Gastroesophageal sphincter (tissue), 4 donors: ENCODE measurements around the gene BRD1. TPM values are rescaled to one million over a fixed set of nuclear protein-coding genes. Genes with fewer than 3 reads are reported as not detected.

ENCODE experiments used
- ATAC-seq: fragments of 150-250 bp; one replicate; pipeline ENCODE4 v1.9.1; 2016; ENCODE audit warnings: mild to moderate bottlenecking, moderate library complexity
- H3K27ac ChIP-seq, 4 donors: fragments of 200-600 bp; sonication (generic) in 3 of 4; 1 replicate in 3 of 4; 2 replicates in 1 of 4; pipeline ENCODE4 v1.5.1; 2016 to 2019
- H3K27me3 ChIP-seq: fragments of 200-600 bp; sonication (generic); one replicate; pipeline ENCODE4 v1.5.1; 2019
- H3K36me3 ChIP-seq, 2 donors: fragments of 200-600 bp; sonication (generic); one replicate each; pipeline ENCODE4 v1.5.1; 2019; ENCODE audit warnings: control low read depth in 1 of 2
- H3K4me1 ChIP-seq, 3 donors: fragments of 200-600 bp; sonication (generic); 1 replicate in 2 of 3; 2 replicates in 1 of 3; pipeline ENCODE4 v1.5.1; 2016 to 2019; ENCODE audit warnings: control low read depth in 2 of 3
- H3K4me3 ChIP-seq, 2 donors: fragments of 200-600 bp; sonication (generic); one replicate each; pipeline ENCODE4 v1.5.1; 2019; ENCODE audit warnings: mild to moderate bottlenecking in 1 of 2, moderate library complexity in 1 of 2
- H3K9me3 ChIP-seq, 3 donors: fragments of 200-600 bp; sonication (generic); one replicate each; pipeline ENCODE4 v1.5.1; 2017 to 2019; ENCODE audit warnings: control low read depth in 2 of 3
- CTCF ChIP-seq, 4 experiments: fragments of 200-600 bp in 2 of 4; fragments of 450-650 bp in 2 of 4; sonication (generic) in 1 of 4; IDR thresholded peaks; one replicate each; pipeline ENCODE4 v1.5.1; 2017 to 2019; ENCODE audit warnings: antibody characterized with exemption in 4 of 4, mild to moderate bottlenecking in 2 of 4, moderate library complexity in 2 of 4
- EP300 ChIP-seq: sonication (generic); formaldehyde crosslinking; IDR thresholded peaks from one replicate; pipeline ENCODE4 v1.6.1; 2017; ENCODE audit warnings: antibody characterized with exemption, mild to moderate bottlenecking
- POLR2A ChIP-seq, 2 donors: fragments of 450-650 bp; IDR thresholded peaks; one replicate each; pipeline ENCODE4 v1.6.1; 2017; ENCODE audit warnings: antibody characterized with exemption in 2 of 2, mild to moderate bottlenecking in 2 of 2, moderate library complexity in 1 of 2
- POLR2AphosphoS5 ChIP-seq: sonication (generic); formaldehyde crosslinking; IDR thresholded peaks from one replicate; pipeline ENCODE4 v1.6.1; 2017; ENCODE audit warnings: antibody characterized with exemption
- WGBS, 2 donors: methylation state at CpG; one replicate each; pipeline ENCODE4 v1.1.5; 2018; ENCODE audit warnings: low coverage in 1 of 2; 5-methylcytosine and 5-hydroxymethylcytosine counted together
- total RNA-seq, 4 donors: library from RNA; depleted of rRNA; stranded (reverse); fragments of >200 nt; gene quantifications; one replicate each; pipeline ENCODE4 v1.1.0, GENCODE V29; 2016

Gene BRD1
- total RNA-seq, 4 donors from 2014 or later: 36.0 to 66.0 (median 45.5) TPM

- Histone ChIP-seq H3K4me1 (peaks cover 0 to 7% (median 0%) of the 10 kb centered on the region in 3 donors), H3K9me3 (no peaks in the 10 kb centered on the region), H3K36me3 (no peaks in the 10 kb centered on the region), H3K4me3 (no peak overlapping the region), H3K27ac (no peak overlapping the region), H3K27me3 (peaks cover 92% of the 10 kb centered on the region)
- WGBS, 2 donors: 80 to 83% methylated on average over 1 to 6 of the region's 10 CpGs
- ATAC-seq: no peak
- no peak for TF ChIP-seq EP300
- no peak for TF ChIP-seq POLR2A (IDR thresholded peaks at IDR 0.05)
- no peak for TF ChIP-seq CTCF (IDR thresholded peaks at IDR 0.05)
- TF ChIP-seq POLR2AphosphoS5: no peak
Observed at GRCh38 chr22:49726022-49726681, 101.5 kb downstream of the BRD1 start.

DNA sequence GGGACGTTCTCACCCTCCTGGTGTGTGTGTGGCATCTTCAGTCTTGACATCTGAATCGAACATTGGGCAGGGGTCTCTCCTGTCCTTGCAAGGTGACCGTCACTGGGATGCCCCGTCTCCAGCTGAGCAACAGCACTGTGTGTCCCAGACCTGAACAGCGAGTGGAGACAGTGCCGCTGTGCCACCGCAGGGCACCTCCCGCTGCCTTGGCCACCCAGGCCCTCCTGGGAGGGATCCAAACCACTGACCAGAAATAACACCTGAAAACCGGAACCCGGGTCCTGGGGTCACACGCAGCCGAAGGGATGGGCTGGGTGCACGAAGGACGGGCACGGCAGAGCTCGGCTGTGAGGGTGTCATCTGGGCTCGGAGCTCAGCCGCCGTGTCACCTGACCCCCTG is 102.2 kb downstream of the BRD1 start:
- Histone ChIP-seq H3K27me3 (peaks cover 91% of the 10 kb centered on the region), H3K36me3 (no peaks in the 10 kb centered on the region), H3K4me1 (peaks cover 0 to 7% (median 0%) of the 10 kb centered on the region in 3 donors), H3K9me3 (no peaks in the 10 kb centered on the region), H3K27ac (no peak overlapping the region), H3K4me3 (no peak overlapping the region)
- no peak for ATAC-seq
- TF ChIP-seq EP300 (no peak), CTCF (IDR thresholded peaks at IDR 0.05) (no peak), POLR2AphosphoS5 (no peak), POLR2A (IDR thresholded peaks at IDR 0.05) (no peak)
- WGBS, 2 donors: no CpG with 5 or more reads among the region's 19 CpGs

DNA sequence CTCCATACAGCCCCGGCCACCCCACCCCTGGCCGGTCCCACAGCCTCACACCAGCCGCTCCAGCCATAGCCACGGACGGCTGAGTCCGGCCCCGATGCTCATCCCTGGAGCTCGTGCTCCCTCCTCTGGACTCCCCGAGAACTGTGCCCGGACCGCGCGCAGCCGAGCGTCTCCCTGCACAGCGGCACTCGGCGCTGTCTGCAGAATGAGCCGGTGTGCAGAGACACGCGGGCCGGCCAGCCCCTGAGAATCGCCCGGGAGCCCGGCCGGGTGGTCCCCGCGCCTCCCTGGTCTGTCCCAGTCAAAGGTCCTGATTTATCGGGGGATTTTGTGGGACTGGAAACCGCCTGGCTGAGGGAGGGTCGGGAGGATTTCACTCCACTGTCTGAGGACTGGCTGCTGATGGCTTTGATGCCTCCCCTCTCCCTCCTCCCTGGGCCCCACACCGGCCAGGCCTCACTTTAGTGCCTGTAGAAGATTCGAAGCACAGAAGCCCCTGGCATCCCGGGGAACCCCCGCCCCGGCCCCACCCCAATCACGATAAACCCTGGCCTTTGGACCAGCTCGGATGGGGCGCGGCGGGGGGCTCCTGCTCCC is 102.7 kb downstream of the BRD1 start:
- TF ChIP-seq POLR2A (IDR thresholded peaks at IDR 0.05) (no peak), POLR2AphosphoS5 (no peak), CTCF (IDR thresholded peaks at IDR 0.05) (peak in 3 of 4 experiments; percentile 20 to 62 (median 62)), EP300 (no peak)
- Histone ChIP-seq H3K27ac (no peak overlapping the region), H3K27me3 (peaks cover 91% of the 10 kb centered on the region), H3K36me3 (no peaks in the 10 kb centered on the region), H3K4me3 (peak overlapping the region in 1 of 2 donors; percentile 33), H3K9me3 (no peaks in the 10 kb centered on the region), H3K4me1 (peaks cover 0 to 7% (median 0%) of the 10 kb centered on the region in 3 donors)
- 0% methylated on average over 6 of the region's 41 CpGs; no CpG with 5 or more reads in 1 of the 2 donors for WGBS, 2 donors
- ATAC-seq: peak; percentile 71

GRCh38 chr22:49724030-49724892 is 103.4 kb downstream of the BRD1 start:
- no peaks in the 10 kb centered on the region for H3K9me3 ChIP-seq
- no peak overlapping the region for H3K27ac ChIP-seq
- H3K4me1 ChIP-seq: peaks cover 0 to 7% (median 0%) of the 10 kb centered on the region in 3 donors
- 40 to 63% methylated on average over 5 to 26 of the region's 54 CpGs for WGBS, 2 donors
- H3K4me3 ChIP-seq: peak overlapping the region in 1 of 2 donors; percentile 33
- no peak for ATAC-seq
- H3K27me3 ChIP-seq: peaks cover 87% of the 10 kb centered on the region
- TF ChIP-seq EP300 (no peak), CTCF (IDR thresholded peaks at IDR 0.05) (no peak), POLR2A (IDR thresholded peaks at IDR 0.05) (no peak), POLR2AphosphoS5 (no peak)
- H3K36me3 ChIP-seq: no peaks in the 10 kb centered on the region
